Parathyroid adenoma (tissue), 2 donors: ENCODE data around the gene PRUNE1.

Experiments
- H2AFZ ChIP-seq: fragments of 300-600 bp; sonication (generic); one replicate; pipeline ENCODE4 v1.7.0; 2017; ENCODE audit warnings: antibody characterized with exemption, mild to moderate bottlenecking
- H3K27ac ChIP-seq: fragments of 300-600 bp; sonication (generic); one replicate; pipeline ENCODE4 v1.7.0; 2017
- H3K27me3 ChIP-seq: fragments of 300-600 bp; sonication (generic); one replicate; pipeline ENCODE4 v1.7.0; 2017; ENCODE audit warnings: low read length; ENCODE audit not compliant: control insufficient read depth, insufficient read depth
- H3K36me3 ChIP-seq: fragments of 300-600 bp; sonication (generic); one replicate; pipeline ENCODE4 v1.7.0; 2017; ENCODE audit warnings: low read length; ENCODE audit not compliant: control insufficient read depth, insufficient read depth
- H3K4me1 ChIP-seq: fragments of 300-600 bp; sonication (generic); one replicate; pipeline ENCODE4 v1.7.0; 2017; ENCODE audit warnings: control low read depth
- H3K4me2 ChIP-seq: fragments of 300-600 bp; sonication (generic); one replicate; pipeline ENCODE4 v1.7.0; 2017; ENCODE audit warnings: low read length
- H3K4me3 ChIP-seq: fragments of 300-600 bp; sonication (generic); one replicate; pipeline ENCODE4 v1.7.0; 2017; ENCODE audit warnings: low read depth, low read length
- H3K79me2 ChIP-seq: fragments of 300-600 bp; sonication (generic); one replicate; pipeline ENCODE4 v1.7.0; 2017; ENCODE audit warnings: control low read depth
- H3K9ac ChIP-seq: fragments of 300-600 bp; sonication (generic); one replicate; pipeline ENCODE4 v1.7.0; 2017; ENCODE audit warnings: mild to moderate bottlenecking
- H3K9me3 ChIP-seq: fragments of 300-600 bp; sonication (generic); one replicate; pipeline ENCODE4 v1.7.0; 2017; ENCODE audit warnings: low read length; ENCODE audit not compliant: control insufficient read depth
- CTCF ChIP-seq: fragments of 300-600 bp; sonication (generic); IDR thresholded peaks from one replicate; pipeline ENCODE4 v1.7.0; 2017; ENCODE audit warnings: antibody characterized with exemption, mild to moderate bottlenecking
- donor health status: primary hyperparathyroidism.

The PRUNE1 gene

GRCh38 chr1:151059109-151060006 lies 51.1 kb downstream of the PRUNE1 start, which contains the start of gene CDC42SE1:
TSS of gene CDC42SE1 (minus strand) at chr1:151059622. CDS start at chr1:151055730, 3,892 bp downstream.
- H3K9me3 ChIP-seq: no peaks in the 10 kb centered on the region
- H3K4me1 ChIP-seq: peaks cover 22% of the 10 kb centered on the region
- H2AFZ ChIP-seq: peak within 1 kb of the TSS; percentile 83
- TF ChIP-seq CTCF: peak; percentile 71
- H3K9ac ChIP-seq: peak within 1 kb of the TSS; percentile 84
- H3K4me2 ChIP-seq: peak within 1 kb of the TSS; percentile 96
- H3K79me2 ChIP-seq: peaks cover 20% of the 10 kb centered on the region
- no peaks in the 10 kb centered on the region for H3K36me3 ChIP-seq
- H3K27me3 ChIP-seq: no peaks in the 10 kb centered on the region
- H3K4me3 ChIP-seq: peak within 1 kb of the TSS; percentile 100
- peak within 1 kb of the TSS; percentile 98 for H3K27ac ChIP-seq

GRCh38 chr1:151060007-151060656 lies 51.9 kb downstream of the PRUNE1 start, which contains the start of gene MLLT11:
TSS of gene MLLT11 (plus strand) at chr1:151060397. CDS start at chr1:151067225, 6,828 bp downstream.
- Histone ChIP-seq H3K36me3 (no peaks in the 10 kb centered on the region), H3K4me2 (peak within 1 kb of the TSS; percentile 96), H2AFZ (peak within 1 kb of the TSS; percentile 83), H3K79me2 (peaks cover 18% of the 10 kb centered on the region), H3K9ac (peak within 1 kb of the TSS; percentile 84), H3K4me3 (peak within 1 kb of the TSS; percentile 100), H3K9me3 (no peaks in the 10 kb centered on the region), H3K27ac (peak within 1 kb of the TSS; percentile 98), H3K4me1 (peaks cover 20% of the 10 kb centered on the region), H3K27me3 (no peaks in the 10 kb centered on the region)
- no peak for TF ChIP-seq CTCF

- Histone ChIP-seq H3K27me3 (no peaks in the 10 kb centered on the region), H3K4me1 (peaks cover 15% of the 10 kb centered on the region), H3K36me3 (no peaks in the 10 kb centered on the region), H3K4me3 (peak overlapping the region; percentile 100), H3K9me3 (no peaks in the 10 kb centered on the region), H3K4me2 (peak overlapping the region; percentile 96), H2AFZ (peak overlapping the region; percentile 83), H3K9ac (no peak overlapping the region), H3K79me2 (peaks cover 17% of the 10 kb centered on the region), H3K27ac (peak overlapping the region; percentile 98)
- TF ChIP-seq CTCF: no peak
Measured at GRCh38 chr1:151060657-151061421, 52.6 kb downstream of the PRUNE1 start.

GRCh38 chr1:151061704-151062103 lies 53.5 kb downstream of the PRUNE1 start:
- TF ChIP-seq CTCF: no peak
- Histone ChIP-seq H3K4me2 (no peak overlapping the region), H3K36me3 (no peaks in the 10 kb centered on the region), H2AFZ (no peak overlapping the region), H3K4me3 (no peak overlapping the region), H3K27ac (no peak overlapping the region), H3K27me3 (no peaks in the 10 kb centered on the region), H3K79me2 (peaks cover 14% of the 10 kb centered on the region), H3K9ac (no peak overlapping the region), H3K9me3 (no peaks in the 10 kb centered on the region), H3K4me1 (peaks cover 8% of the 10 kb centered on the region)
